Retina (tissue), 1 donor: ENCODE data around the gene TRAPPC2L.
"Not testable (repeated sequence)": the region's sequence is repeated elsewhere in the genome, so short reads cannot be mapped to it uniquely, and the experiment has no call there.

ENCODE experiments used
- DNase-seq: peaks from one replicate; pipeline ENCODE4 v3.0.0-alpha.2; 2016

The TRAPPC2L gene

GRCh38 chr16:88894266-88894665 is 37.3 kb downstream of the TRAPPC2L start:
- not testable (repeated sequence) for DNase-seq

GRCh38 chr16:88894681-88895300 is 37.9 kb downstream of the TRAPPC2L start:
- DNase-seq, result no peak

DNA sequence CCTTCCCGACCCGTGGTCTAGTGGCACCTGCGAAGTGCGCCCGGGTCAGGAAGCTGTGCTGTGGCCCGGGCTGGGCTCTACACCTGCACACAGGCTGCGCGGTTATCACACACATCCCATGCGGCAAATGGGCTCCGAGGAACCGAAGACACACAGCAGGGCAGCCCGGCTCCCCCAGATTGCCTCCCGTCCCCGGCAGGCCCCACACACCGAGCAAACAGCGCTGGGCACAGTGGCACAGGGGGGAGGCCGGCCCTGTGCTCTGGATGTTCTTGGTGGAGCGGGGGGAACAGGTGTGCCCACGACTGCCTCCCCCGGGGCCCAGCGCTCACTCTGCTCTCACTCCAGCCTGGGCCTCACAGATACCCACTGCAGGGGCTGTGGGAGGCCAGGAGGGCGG is 38.4 kb downstream of the TRAPPC2L start:
- DNase-seq, result no peak

GRCh38 chr16:88896238-88897070 is 39.5 kb downstream of the TRAPPC2L start:
- no peak for DNase-seq

- no peak for DNase-seq
Observed at GRCh38 chr16:88897696-88898425, 40.9 kb downstream of the TRAPPC2L start.

DNA sequence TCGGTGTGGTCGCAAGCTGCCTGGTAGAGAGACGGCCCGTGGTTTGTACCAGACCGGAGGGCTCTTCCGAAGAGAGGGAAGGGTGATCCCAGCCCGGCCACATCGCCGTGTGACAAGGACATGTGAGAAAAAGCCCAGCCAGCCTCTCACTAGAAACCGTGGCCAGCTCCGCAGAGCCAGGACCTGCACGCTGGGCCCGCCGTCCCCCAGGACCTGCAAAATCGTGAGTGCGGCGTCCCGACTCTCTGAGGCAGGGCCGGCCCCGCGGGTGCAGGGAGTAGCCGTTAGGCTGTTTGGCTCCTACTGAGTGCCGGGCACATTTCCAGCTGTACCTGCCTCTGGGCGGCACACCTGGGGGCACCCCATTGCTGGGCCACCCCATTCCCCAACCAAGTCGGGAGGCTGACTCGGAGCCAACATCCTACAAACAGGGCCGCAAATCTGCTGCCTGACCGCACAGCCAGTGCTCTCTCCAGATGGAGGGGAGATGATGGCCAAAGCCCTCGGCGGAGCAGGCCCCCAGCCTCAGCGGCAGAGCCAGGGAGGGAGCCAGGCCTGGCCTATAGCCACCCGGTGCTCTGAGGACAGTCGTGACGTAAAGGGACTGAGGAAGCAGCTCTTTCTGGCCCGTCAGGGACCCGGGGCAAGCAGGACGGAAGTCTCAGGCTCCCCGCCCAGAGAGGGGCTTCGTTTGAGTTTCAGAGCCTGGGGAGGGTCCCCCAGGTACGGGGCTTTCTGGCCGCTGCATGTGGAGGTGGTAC is 43.2 kb downstream of the TRAPPC2L start:
- DNase-seq, result no peak

- no peak for DNase-seq
Observed at GRCh38 chr16:88900662-88901052, 43.7 kb downstream of the TRAPPC2L start.

DNA sequence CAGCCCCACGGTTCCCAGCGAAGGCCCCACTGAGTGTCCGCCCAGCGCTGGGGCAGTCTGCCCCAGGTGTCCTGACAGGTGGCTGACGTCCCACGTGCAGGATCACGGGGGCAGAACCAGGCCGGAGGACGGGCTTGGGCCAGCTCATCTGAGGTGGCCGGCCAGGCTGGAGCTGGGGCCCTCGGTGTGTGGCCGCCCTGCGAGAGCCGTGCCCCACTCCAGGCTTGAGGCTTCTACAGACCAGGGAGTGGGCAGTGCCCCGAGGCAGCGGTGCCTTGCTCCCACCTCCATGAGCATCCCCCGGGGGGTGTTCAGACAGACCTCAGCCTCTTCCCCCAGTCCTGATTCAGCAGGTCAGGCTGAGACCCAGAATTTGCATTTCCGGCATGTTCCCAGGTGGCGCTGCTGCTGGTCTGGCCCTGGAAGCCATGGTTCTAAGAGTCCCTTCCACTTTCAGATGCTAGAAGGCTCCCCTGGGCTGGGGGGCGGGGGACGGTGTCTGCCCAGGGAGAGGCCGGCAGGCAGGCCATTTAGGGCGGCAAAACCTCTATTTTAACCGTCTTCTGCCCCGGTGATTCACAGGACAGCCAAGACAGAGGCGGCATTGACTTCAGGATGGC is 44.9 kb downstream of the TRAPPC2L start:
- no peak for DNase-seq

DNA sequence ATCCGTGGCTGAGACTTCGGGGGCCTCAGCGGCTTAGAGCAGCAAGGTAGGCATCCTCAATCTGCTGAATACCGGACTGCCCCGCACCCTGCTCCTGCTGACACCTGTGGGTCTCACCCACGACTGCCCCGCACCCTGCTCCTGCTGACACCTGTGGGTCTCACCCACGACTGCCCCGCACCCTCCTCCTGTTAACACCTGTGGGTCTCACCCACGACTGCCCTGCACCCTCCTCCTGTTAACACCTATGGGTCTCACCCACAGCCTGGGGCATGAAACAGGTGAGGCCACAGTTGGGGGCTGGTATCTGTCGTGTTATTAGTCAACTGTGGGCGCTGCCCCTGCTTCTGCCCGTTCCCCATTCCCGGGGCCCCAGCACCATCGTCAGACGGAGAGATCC is 45.8 kb downstream of the TRAPPC2L start:
- no peak for DNase-seq

DNA sequence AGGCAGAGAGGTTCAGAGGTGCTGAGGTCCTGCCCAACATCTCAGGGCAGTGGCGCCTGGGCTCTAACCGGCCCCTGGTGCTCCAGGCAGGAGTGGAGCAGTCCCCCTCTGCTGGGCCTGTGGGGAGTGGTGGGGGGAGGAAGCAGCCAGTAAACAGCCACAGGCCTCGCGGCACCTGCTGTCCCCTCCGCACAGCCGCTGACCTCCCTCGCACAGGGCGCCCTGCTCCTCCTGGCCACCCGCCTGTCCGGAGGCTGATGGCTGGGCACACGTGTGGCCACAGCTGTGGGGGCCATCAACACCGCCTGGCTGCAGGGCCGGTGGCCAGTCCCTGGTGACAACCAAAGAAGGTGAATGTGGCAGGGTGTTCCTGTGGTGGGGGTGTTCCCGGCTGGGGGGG is 46.3 kb downstream of the TRAPPC2L start:
- DNase-seq, result no peak

DNA sequence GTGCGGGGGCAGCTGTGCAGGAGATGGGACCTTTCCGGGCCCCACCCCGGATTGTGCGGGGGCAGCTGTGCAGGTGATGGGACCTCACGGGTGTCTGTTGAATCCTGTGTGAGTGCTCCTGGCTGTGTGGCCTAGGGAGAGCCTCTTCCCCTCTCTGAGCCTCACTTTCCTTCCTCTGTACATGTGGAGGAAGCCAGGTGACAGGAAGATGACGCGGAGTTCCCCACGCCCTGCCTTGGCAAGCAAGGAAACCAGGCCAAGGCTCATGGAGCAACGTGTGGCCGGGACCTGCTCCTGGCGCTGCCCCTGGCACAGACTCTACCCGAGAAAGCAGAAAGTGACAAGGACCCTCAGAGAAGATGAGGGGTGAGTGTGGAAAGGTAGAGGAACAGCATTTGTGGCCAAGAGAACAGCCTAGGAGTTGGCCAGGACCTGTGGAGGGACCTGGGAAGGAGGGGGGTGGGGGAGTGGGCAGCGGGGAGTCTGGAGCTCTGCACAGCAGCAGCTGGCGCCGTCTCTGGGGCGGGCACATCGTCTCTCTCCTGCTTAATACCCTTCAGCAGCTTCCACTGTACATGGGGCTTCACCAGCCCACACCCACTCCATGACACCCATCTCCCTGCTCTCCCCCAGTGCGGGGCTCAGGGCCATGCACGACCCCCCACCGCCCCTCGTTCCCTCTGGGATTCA is 47.9 kb downstream of the TRAPPC2L start:
- DNase-seq, result no peak

DNA sequence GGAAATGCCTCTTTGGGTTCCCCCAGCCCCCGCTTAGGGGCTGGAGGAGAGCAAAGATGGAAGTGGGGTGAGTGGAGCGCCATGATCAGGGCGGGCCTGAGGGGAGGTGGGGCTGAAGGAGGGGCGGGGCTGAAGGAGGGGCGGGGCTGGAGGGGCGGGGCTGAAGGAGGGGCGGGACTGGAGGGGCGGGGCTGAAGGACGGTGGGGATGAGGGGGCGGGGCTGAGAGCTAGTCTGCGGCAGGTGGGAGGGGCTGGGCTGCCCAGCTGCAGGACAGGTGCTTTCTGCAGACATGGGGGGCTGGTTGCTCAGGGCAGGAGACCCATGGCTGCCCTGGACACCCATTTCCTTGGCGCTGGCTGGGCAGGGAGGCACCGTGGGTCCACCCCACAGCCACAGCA is 48.6 kb downstream of the TRAPPC2L start:
- no peak for DNase-seq

GRCh38 chr16:88906020-88906419 is 49.1 kb downstream of the TRAPPC2L start:
- no peak for DNase-seq

- no peak for DNase-seq
Observed at GRCh38 chr16:88906535-88907105, 49.7 kb downstream of the TRAPPC2L start.

- DNase-seq, result no peak
Observed at GRCh38 chr16:88907768-88908167, 50.8 kb downstream of the TRAPPC2L start.

- DNase-seq, result no peak
Observed at GRCh38 chr16:88908307-88908706, 51.4 kb downstream of the TRAPPC2L start.

- DNase-seq, result no peak
Observed at GRCh38 chr16:88909431-88910210, 52.7 kb downstream of the TRAPPC2L start.

DNA sequence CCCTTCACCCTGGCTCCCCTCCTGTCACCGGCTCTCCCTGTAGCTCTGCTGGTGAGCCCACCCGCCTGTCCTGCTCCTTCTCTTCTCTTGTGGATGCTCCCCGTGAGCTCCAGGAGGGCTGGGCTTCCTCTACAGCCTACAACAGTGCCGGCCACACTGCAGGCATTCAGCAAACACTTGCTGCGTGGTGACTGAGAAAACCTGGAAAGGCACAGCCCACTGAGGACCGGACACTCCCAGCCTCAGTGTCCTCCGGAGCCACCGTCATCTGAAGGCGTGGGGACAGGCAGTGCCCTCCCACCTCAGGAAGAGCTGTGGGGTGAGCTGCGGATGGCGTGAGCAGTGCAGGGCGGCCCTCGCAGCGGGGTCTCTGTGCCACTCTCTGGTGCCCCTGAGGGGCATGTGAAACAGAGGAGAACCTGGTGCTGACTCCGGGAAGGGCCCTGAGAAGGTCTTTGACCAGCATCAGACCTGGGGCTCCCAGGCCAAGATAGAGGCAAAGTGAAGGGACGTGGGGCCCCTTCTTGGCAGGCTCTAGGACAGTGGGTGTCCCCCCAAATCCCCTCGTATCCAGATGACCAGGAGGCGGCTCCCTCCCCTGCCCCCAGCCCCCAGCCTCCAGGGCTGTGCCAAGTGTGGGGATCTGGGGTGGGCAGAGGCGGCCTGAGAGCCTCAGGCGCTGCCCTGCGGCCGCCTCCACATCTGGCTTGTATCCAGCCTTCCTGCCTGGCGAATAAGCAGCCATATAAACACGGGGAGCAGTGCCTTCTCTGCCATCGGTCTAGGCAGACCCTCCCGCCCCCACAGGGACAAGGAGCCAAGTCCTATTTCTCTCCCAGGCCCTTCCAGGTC is 53.6 kb downstream of the TRAPPC2L start:
- DNase-seq, result no peak

GRCh38 chr16:88911136-88911945 is 54.4 kb downstream of the TRAPPC2L start:
- DNase-seq, result no peak
